DMS 273 (cell line): ENCODE data around the gene CHAMP1.
A peak's percentile ranks its signal among the peaks of the same experiment; 100 is the strongest.
"Not testable (repeated sequence)": the region's sequence is repeated elsewhere in the genome, so short reads cannot be mapped to it uniquely, and the experiment has no call there.

Source experiments
- DNase-seq: peaks from one replicate; lab custom pipeline; 2025; ENCODE audit not compliant: unreplicated experiment; lab: John Stamatoyannopoulos, UW

Gene CHAMP1

GRCh38 chr13:114333881-114334280 lies 19.6 kb downstream of the CHAMP1 start:
- DNase-seq = not testable (repeated sequence)

- no peak for DNase-seq
These were observed 20.2 kb downstream of the CHAMP1 start for GRCh38 chr13:114334305-114335053.

GRCh38 chr13:114336457-114336856 lies 22.2 kb downstream of the CHAMP1 start:
- not testable (repeated sequence) for DNase-seq

DNA sequence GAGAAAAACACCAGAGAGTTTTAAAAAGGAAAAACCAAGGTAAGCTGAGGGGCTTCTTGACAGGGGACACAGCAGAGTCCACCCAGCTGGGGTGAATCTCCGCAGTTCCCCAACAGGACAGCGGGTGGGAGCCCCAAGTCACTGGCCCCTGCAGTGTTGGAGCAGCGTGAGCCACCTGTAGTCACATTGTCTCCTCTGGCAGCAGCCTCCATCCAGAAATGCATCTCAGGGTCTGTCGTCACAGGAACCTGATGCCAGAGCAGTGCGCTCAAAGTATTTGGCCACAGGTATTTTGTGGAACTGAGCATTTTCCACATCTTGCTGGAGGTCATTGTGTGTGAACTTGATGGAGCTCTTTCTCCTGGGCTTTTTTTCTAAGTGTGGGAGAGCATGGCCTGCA lies 24.7 kb downstream of the CHAMP1 start:
- no peak for DNase-seq

DNA sequence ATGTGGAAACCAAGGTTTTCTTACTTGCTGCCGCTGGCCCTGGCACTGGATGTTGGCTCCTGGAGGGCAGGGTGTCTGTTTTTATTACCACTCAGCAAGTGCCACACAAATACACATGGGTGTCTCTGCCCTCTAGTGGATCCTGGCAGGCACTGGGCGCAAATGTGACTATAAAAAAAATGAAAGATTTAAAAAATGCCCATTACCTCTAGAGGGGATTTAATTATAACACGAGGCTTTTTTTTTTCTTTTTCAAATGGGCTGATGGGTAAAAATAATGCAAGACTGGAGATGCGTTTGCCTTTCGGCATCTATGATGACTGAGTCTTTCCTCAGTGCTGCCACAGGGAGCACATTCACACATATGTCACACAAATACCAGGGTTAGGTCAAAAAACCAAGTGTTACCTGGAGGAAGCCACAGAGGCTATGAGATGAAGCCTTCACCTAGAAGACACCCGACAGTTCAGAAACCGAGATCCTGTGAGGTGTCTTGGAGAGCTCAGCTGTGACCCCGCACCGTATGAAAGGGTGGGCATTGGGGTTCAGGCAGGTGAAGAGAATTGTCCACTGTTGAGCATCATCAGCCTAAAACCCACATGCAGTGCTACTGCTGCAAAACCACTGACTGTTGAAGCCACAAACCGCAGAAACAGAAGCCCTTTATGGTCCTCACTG lies 25.7 kb downstream of the CHAMP1 start:
- DNase-seq = peak; percentile 71

- DNase-seq = no peak
These were observed 26.9 kb downstream of the CHAMP1 start for GRCh38 chr13:114341003-114341777.

DNA sequence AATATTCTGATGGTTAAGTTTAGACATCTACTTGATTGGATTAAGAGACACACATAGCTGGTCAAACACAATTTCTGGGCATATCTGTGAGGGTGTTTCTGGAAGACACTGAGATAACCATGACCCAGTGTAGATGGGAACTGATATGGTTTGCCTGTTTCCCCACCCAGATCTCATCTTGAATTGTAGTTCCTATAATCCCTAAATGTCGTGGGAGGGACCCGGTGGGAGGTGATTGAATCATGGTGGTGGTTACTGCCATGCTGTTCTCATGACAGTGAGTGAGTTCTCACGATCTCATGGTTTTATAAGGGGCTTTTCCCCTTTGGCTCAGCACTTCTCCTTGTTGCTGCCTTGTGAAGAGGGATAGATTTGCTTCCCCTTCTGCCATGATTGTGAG lies 33.0 kb downstream of the CHAMP1 start:
- not testable (repeated sequence) for DNase-seq

DNA sequence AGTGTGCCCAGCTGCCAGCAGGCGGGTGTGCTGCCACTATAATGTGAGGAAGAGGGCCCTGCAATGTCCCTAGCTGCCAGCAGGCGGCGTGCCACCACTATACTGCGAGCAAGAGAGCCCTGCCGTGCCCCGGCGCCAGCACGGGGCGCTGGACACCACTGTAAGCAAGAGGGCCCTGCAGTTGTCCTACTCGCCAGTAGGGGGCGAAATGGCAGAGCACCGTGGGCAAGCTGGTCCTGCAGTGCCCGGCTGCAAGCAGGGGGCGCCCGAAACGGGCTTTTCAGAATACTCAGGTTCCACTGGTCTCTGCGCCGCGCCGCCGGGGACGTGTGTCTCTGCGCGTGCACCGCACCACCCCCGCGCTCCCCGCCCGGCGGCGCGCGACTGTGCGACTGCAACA lies 38.5 kb downstream of the CHAMP1 start:
- DNase-seq = peak; percentile 82

DNA sequence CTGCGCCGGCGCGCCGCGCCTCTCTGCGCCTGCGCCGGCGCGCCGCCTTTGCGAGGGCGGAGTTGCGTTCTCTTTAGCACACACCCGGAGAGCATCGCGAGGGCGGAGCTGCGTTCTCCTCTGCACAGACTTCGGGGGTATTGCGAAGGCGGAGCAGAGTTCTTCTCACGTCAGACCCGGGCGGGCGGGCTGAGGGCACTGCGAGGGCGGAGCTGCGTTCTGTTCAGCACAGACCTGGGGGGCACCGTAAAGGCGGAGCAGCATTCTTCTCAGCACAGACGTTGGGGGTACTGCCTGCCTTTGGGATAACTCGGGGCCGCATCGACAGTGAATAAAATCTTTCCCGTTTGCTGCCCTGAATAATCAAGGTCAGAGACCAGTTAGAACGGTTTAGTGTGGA lies 39.1 kb downstream of the CHAMP1 start:
- DNase-seq = not testable (repeated sequence)
